GM18499 (cell line): ENCODE results near the gene TMTC1.

Source experiments
- ATAC-seq: cut with Tn5 transposase; IDR thresholded peaks from one replicate; pipeline ENCODE4 v1.9.1; 2021; ENCODE audit warnings: moderate number of reproducible peaks; ENCODE audit not compliant: insufficient read depth, unreplicated experiment

TMTC1 gene

DNA sequence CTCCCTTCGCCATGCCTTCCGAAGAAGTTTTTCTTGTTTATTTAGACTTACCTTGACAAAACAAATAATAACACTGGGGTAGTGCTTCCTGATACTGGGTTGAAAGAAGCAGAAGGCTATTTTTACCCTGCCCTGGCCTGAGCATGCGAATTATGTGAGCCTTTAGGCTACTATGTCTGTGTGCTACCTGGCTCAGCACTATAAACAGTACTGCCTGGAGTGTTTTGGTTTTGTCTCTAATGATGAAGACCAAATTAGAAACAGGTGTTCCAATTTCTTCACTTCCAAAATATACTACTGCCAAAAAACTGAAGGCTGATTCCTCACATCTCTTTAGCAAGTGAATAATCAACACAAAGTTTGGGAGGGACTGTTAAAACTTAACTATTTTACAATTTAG, 278.6 kb downstream of the TMTC1 start:
- no peak for ATAC-seq

DNA sequence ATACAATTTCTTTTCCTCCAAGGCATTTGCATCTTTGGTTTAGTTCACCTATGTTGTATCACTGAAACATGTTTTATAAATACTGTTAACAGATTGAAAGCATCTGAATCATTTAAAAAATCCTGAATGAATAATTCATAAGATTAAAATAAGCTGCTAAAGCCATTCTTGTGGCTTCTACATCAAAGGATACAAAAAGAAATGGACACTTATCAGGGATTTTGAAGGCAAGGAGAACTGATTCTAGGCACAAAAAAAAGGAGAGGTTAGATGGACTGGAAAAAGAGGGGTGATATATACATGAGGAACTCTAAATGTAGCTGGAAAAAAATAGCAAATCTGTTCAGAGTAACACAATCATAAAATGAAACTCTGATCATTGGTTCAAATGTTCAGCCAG, 280.5 kb downstream of the TMTC1 start:
- no peak for ATAC-seq

DNA sequence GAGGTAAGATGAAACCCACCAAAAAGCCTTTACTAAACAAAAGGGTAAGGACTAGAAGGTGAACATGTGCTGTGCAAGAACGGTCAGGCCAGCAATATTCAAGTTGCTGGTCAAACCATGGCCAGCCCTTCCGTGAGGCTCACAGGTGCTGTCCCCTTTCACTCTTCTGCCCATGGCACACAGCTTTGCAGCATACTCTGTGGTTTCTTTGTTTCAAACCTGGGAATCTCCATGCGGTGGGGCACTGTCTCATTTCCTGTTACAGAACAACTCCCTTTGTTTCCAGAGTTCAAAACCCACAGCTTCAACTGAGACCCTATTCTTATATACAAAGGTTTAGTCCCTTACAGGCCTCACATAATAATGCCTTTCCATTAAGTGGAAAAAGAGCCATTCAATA, 284.5 kb downstream of the TMTC1 start:
- no peak for ATAC-seq

DNA sequence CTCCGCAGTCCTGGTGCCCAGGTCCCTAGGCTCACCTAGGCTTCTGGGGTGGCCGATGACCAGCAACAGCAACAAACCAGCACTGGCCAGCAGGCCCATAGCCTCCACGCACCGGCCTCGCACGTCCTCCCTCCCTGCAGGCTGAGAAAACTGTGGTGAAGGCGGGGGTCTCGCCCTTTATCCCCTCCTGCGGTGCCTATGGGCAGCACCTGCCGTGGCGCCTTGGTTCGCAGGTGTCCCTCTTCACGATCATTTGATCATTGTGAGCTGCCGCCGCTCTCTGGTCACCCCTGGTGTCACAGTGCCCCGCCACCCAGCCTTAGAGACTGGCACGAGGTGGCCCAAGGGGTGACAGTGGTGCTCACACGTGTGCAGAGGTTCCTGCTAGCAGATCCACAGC, 286.2 kb downstream of the TMTC1 start, which contains the start of gene OVCH1:
Gene OVCH1, minus strand, starts transcription at position 99 of the 400 bp plus-strand sequence. Its CDS starts 0 bp downstream, at position 99.
- ATAC-seq, result no peak

DNA sequence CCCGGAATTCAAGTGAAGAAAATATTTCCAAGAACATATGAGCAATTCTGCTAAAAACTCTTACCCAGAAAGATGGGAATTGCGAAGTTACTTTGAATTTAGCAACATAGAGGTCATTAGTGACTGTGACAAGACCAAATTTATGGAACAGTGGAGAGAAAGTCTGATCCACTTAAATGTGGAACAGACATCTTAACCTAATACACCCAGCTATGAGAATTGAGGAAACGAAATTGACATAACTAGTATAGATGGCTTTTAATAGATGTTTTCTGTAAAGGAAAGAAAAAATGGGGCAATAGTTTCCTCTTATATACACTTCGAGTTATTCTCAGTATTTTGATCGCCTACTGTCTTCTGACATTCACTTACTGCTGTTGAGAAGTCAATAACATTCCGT, 290.9 kb downstream of the TMTC1 start:
- ATAC-seq, result no peak

DNA sequence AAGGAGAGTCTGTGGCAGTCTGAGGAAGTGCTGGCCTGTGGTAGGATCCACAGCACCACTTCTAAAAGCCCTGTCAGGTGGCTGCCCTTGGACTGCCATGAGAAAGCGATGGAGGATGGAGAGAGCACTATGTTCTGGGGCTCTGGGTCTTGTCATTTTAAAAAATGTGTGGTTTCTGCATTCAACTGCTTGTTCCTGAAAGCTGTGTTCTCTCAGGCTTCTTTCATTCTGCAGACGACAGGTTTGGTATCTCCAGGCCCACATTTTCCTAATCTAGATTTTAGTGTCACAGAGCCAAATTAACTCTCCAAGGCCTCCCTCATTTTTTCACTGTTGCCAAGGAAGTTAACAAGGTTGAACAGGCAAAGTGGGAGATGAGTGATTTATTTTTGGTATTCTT, 296.8 kb downstream of the TMTC1 start:
- no peak for ATAC-seq

DNA sequence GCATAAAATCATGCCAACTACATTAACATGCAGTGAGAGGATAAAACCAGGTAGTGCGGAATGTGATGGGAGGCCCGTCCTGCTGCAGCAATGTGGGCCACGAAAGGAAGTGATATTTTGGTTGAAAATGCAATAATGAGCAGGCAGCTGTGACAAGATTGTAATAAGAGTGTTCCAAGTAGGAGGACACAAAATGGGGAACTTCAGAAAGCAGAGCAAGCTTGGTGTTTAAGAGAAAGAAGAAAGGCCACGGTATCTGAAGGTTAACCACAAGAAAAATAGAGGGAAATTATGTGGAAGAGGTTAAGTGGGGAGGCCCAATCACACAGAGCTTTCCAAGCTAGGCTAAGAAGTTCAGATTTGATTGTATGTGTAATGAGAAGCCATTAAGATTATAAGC, 320.5 kb downstream of the TMTC1 start:
- ATAC-seq, result no peak

DNA sequence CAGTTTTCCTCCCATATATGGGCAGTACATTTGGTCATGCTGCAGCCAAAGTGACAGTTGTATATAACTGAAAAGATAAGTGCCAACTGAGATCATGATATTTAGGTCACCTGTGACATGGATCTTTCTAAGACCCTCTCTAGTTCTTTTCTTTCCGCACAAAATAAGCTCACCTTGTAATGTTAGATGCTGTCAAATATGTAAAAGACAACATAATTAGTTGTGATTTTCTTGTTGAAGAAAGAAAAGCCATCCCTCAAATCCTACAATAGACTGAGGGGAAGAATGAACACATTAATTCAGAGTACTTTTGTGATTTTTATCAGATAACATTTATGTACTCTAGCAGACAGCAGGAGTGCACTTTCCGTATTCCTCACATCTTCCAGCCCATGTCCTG, 323.7 kb downstream of the TMTC1 start:
- ATAC-seq, result no peak

DNA sequence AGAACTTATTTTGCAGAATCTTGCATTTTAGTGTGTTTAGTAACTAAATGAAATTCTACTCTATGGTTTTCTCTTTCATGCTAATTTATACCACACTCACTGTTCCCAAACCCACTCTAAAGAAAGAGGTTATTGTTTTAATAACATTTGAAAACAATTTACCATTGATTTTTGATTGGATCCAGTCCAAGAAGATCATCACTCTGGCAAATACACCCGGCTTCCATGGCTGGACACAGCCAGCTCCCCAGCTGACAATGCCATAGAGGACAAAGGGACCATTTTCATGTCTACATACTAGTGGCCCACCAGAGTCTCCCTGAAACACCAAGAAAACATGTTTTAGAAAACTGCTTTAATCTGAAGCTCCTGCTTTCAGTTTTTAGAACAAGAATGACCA, 328.7 kb downstream of the TMTC1 start:
- ATAC-seq, result no peak

DNA sequence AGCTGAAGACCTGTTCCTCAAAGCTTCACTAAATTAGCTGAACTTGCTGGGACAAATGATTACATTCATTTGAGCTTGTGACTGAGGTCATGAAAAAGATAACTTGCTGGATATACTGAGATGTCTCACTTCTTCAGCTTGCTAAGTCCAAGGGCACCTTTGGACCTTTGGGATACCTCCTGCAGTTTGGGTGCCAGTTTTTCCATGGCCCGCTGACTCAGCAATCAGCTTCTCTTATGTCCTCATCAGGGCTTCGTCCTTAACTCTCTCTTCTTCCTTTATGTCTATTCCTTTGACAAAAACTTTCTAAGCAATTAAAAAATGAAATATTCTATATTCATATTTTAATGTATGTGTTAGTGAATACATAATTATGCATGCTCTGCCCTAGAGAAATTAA, 331.9 kb downstream of the TMTC1 start:
- ATAC-seq, result no peak
